Stimulated activated CD8-positive, alpha-beta memory T cell treated with anti-CD3 and anti-CD28 coated beads, Interleukin-7, amount 100 ng/mL, for 4 hours (primary cell): ENCODE measurements around the gene ABCB8.

Experiments
- DNase-seq, 2 donors: peaks; one replicate each; pipeline ENCODE4 v3.0.0-alpha.2; 2020; ENCODE audit warnings: low read depth in 2 of 2

Gene ABCB8

DNA sequence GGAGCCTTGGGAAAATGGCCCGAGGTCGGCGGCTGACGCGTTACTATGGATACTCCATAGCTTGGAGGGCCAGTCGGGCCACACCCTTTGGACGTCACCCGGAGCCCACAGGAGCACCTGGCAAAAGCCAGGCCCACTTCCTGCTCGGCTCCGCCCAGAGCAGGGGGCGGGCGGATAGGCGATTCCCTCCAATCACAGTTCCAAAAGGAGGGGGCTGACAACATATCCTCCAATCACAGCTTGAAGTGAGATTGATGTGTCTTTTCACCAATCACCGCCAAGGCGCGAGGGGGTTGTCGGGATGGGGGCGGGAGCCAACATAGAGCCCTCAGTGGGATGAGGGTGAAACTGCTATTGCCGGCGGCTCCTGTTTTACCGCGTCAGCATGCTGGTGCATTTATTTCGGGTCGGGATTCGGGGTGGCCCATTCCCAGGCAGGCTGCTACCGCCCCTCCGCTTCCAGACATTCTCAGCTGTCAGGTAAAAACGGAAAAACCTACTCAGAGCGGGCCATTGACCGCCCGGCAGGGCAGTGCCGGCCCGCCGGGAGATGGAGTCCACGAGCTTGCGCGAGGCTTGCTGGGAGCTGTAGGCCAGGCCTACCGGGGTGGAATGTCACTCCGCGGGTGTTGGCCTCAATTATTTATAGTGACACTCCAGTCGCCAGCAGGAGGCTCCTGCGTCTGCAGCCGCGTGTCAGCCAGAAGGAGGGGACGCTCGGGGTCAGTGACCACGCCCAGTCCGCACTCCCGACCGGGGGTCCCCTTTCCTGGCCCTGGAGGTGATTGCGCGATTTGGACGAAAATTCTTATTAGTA lies at the start of gene ABCB8:
TSS of gene ABCB8 (plus strand) at position 320 of the 817 bp plus-strand sequence. CDS start at position 386, 66 bp downstream.
- peak; percentile 92 to 99 for DNase-seq

DNA sequence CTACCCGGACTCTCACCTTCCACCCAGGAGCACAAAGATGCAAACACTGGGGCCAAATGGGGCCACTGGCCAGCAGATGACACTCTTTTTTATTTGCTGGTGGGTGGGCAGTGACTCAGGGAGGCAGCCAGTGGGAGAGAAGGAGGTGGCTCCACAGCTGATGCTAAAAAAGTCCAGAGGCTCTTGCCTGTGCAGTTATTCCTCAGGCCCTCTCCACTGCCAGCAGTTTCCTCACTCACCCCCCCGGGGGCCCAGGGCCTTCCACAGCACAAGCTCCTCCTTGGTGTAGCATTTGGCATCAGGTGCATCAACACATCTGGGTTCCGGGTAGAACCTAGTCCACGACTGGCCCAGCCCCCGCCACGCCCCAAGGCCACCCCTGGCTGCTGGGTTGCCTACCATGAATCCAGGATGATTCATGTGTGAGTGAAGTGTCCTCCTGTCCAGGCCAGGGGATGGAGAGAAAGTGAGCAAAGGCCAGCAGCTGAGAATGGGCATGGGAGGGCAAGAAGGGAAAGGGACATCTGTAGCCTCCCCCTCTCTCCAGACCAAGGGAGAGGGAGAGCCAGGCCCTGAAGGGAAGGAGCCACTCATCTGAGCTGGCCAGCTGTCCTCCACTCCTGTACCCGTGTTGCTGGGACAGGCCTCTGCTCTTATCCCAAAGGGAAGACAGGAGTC lies 48.4 kb upstream of the ABCB8 start:
- no peak for DNase-seq

DNA sequence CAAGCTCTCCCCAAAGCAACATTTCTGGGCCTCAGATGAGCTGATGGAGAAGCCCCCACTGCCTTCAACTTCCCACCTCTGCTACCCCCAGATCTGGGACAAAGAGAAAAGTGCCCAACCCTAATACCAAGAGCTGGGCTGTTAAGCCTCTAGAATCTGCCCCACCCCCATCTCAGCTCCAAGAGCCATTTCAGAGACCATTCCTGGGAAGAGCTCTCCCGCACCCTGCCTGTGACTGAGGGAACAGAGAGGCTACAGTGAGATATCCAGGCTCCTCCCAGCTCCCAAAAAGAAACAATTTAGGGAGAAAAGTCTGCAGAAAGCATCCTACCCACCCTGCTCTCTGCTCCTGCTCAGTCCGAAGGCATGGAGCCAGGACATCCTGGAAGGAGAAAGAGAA lies 47.6 kb upstream of the ABCB8 start:
- no peak for DNase-seq

DNA sequence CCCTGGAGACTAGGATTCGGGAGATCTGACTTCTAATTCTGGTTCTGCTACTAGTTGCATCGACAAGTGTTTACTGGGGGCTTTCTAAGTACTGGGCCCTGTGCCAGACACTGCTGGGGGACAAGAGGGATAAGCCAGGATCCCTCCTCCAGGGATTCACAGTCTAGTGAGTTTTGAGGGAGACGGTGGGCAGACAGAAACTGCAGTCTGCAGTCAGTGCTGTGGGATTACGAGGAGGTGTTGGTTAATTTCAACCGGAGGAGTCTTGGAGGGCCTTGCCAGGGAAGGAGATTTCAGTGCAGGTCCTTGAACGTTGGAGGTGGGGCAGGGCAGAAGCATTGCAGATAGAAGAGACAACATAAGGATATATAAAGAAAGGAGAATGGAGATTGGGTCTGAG lies 46.6 kb upstream of the ABCB8 start:
- DNase-seq: no peak

DNA sequence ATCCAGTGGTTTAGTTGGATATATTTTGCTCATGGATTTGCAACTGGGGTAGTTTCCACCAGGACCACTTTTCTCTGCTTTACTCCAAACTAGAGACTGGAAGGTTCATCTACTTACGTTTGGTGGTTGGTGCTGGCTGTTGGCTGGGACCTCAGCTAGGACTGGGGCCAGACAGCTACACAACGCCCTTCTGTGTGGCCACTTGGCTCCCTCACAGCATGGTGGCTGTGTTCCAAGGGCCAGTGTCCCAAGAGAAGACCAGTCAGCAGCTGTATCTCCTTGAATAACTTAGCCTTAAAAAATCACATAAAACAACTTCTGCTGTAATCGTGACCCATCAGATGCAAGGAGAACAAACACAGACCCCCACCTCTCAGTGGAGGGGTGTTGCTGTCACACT lies 45.9 kb upstream of the ABCB8 start:
- DNase-seq: no peak

DNA sequence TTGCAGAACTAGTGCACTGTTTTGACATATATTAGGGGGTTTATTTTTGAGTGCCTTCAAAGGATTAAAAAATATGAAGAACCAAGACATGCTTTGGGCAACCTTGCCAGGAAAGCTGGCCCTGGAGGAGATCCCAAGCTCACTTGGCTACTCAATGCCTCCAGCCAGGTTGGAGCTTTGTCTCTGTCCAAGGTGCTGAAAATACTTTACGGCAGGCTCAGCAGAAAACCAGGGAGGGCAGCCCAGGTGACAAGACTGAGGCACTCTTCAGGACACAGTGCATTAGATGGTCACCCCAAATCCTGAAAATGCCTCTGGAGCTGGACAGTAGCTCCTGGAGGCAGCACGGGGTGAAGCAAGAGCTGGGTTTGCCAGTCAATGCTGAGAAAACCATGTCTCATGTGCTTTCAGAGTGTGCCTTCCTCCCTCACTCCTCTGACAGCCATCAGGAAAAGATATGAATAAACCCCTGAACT lies 44.3 kb upstream of the ABCB8 start:
- no peak for DNase-seq

DNA sequence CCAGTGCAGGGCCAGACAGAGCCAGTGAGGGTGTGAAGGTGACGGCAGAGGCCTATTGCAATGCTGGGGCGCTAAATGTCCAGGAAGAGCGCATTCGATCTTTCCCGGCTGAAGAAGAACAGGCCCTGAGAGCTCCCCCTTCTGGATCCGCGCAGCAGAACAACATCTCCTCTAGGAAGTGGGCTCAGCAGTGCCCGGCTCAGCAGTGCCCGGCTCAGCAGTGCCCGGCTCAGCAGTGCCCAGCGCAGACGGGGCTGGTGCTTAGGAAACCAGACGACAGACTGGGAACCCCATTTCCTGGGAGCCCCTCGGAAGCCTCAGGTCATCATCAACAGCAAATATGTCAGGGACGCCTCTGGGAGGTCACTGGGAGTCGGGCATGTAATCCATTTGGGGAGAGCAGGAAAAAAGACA lies 42.1 kb upstream of the ABCB8 start:
- no peak for DNase-seq

DNA sequence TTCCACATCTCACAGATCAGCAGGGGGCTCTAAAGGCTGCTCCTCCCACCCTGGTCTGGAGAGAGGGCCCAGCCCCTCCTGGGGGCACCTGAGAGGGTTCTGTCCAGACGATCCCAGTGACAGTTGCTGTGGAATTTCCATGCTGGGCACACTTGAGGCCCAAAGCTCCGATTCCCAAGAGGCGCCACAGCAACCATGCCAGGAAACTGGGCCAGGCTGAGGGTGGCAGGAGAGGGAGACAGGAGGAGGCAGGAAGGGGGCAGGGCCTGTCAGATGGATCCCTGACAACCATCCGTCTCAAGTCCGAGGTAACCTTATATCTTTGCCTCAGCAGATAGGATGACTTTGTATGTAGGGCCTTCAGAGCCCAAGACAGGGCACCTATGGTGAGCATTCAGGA lies 41.7 kb upstream of the ABCB8 start:
- no peak for DNase-seq

DNA sequence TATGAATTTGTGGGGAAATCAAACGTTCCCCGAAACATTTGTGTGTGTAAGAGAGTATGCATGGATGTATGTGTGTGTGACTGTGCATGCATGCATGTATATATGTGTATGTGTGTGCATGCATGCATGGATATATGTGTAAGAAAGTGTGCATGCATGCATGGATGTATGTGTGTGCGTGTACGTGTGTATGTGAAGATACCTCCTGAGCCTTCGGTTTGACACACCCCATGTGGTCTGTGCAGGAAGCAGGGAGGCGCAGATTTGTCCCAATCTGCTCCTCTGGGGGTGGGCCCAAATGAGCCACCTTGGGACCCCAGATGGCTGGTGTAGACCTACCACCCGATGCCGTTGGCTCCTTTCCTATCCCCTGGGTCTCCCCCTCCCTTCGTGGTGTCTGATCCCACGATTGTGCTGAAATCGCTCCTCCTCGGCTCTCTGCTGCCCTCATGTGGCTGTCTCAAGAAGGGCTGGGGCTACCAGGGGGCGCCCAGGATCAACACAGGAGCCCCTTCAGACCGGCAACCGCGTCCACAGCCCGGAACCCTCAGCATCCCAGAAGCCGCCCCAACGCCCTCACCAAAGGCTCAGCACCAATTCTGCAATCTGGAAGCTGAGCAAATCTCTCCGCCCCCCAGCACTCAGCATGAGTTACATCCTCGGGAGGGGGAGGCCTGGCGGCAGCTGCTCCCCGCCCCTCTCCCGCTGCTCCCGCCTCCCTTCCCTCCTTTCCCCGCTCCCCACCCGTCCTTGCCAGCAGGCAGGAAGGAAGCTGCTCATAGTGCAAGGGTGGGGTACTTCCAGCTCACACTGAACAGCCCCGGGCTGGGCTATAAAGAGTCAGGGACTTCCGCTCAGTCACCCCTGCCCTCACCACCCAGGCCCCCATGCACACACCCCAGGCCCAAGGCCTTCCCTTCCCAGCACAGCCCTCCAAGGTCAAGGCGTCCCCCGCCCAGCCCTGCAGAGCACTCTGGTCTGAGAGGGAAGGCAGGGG lies 39.7 kb upstream of the ABCB8 start:
- DNase-seq: peak in 1 of 2 donors; percentile 57

DNA sequence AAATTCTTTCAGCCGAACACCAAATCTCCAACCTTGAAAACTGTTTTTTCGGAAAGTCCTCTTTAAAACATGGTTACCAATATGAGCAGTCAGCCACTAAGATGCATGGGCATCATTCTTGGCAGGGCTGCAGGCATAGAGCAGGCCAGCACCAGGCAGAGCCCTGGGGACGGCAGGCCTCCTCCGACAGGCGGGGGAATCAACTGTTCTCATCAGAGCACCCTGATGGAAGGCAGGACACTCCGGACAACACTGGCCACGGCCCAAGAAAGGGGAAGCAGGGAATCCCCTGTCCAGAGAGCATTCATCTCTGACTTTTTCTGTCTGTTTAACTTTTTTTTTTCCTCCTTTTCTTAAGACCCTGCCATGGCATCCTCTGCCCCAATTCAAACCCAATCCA lies 38.8 kb upstream of the ABCB8 start:
- no peak for DNase-seq

DNA sequence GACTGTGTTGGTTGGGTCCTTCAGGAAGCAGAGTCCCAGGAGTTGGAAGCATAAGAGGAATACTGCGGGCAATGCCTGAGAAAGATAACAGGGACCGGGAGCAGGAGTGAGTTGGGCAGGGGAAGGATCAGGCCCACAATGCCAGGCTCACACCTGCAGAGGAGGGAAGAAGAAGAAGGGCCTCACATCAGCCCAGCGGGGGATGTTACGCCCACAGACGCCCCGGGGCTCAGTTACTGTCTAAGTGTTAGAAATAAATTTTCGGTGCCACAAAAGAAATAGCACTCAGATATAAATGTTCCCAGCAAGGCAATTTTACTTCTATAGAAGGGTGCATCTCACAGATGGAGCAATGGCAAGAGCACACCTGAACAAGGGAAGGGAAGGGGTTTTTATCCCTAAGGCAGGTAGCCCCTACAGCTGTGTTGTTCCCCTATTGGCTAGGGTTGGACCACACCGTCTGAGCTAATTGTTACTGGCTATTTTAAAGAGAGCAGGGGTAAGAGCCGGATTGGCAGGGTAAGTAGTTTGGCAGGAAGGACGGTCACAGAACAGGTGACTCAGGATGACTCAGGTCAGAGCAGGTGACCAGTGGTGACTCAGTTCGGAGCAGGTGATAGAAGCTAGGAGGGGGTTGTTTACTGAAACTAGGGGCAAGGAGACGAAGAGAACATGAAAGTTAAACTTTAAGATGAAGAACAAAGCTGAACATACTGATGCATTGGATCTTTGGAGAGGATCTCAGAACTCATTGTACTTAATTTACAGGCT lies 37.6 kb upstream of the ABCB8 start, which contains the start of gene NOS3:
TSS of gene NOS3 (plus strand) at position 602 of the 771 bp plus-strand sequence. CDS start 2,787 bp downstream, outside the sequence.
- no peak for DNase-seq

DNA sequence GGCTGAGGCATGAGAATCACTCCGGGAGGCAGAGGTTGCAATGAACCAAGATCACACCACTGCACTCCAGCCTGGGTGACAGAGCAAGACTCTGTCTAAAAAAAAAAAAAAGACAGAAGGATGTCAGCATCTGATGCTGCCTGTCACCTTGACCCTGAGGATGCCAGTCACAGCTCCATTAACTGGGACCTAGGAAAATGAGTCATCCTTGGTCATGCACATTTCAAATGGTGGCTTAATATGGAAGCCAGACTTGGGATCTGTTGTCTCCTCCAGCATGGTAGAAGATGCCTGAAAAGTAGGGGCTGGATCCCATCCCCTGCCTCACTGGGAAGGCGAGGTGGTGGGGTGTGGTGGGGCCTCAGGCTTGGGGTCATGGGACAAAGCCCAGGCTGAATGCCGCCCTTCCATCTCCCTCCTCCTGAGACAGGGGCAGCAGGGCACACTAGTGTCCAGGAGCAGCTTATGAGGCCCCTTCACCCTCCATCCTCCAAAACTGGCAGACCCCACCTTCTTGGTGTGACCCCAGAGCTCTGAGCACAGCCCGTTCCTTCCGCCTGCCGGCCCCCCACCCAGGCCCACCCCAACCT lies 36.1 kb upstream of the ABCB8 start:
- no peak for DNase-seq

DNA sequence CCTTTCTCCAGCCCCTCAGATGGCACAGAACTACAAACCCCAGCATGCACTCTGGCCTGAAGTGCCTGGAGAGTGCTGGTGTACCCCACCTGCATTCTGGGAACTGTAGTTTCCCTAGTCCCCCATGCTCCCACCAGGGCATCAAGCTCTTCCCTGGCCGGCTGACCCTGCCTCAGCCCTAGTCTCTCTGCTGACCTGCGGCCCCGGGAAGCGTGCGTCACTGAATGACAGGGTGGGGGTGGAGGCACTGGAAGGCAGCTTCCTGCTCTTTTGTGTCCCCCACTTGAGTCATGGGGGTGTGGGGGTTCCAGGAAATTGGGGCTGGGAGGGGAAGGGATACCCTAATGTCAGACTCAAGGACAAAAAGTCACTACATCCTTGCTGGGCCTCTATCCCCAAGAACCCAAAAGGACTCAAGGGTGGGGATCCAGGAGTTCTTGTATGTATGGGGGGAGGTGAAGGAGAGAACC lies 35.4 kb upstream of the ABCB8 start:
- DNase-seq: no peak

DNA sequence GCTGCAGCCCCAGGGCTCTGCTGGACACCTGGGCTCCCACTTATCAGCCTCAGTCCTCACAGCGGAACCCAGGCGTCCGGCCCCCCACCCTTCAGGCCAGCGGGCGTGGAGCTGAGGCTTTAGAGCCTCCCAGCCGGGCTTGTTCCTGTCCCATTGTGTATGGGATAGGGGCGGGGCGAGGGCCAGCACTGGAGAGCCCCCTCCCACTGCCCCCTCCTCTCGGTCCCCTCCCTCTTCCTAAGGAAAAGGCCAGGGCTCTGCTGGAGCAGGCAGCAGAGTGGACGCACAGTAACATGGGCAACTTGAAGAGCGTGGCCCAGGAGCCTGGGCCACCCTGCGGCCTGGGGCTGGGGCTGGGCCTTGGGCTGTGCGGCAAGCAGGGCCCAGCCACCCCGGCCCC lies 34.7 kb upstream of the ABCB8 start:
- DNase-seq: no peak

DNA sequence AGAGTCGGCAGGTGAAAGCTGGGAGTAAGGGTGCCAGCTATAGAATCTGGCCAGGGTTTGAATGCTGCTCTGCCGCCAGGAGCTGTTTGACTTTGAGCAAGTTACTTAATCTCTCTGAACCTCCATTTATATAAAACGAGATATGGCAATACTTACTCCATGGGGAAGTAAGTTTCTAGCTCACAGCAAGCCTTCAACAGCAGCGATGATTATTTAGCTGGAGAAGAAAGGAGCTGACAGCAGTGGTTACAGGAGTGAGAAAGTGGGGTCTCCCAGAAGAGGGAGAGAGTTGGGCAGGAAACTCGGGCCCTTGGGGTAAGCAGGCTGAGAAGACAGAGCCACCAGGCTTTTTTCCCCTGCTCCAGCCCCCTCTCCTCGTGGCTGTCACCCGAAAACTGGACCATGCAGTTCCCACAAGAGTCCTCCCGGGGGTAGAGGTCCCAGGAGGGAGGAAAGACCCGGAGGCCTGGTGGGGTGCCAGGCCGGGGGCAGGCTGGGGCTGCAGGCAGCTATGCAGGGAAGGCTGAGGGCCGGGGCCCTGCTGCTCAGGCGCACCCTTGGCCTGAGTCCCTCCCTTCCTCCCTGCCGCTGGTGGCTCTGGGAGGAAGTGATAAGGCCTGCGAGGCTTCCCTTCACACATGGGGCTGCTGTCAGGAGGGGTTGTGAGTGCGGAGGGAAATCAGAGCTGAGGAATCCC lies 34.0 kb upstream of the ABCB8 start:
- no peak for DNase-seq

DNA sequence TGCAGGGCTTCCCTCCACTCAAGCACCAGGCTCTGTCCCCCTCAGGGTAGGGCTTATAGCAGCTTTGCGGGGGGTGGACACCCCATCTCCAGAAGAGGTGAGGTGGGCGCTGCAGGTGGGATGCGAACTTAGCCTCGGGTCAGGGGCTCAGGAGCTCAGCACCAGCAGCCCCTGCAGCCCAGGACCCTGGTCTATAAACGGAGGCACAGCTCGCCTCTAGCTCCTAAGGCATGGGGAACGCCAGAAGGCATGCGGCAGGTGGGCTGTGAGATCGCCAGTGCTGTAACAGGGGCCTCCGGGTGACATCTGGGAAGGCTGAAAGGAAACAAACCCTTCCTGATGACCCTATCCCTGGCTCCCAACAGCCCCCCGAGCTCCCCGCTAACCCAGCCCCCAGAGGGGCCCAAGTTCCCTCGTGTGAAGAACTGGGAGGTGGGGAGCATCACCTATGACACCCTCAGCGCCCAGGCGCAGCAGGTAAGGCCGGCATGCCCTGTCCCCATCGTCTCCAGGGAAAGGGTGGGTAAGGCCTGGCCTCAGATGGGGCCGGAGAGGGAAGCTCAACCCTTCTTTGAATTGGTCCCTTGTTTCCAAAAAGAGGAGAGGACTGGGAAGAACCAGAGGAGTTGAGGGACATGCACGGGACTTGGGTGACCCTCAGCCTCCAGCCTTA lies 33.3 kb upstream of the ABCB8 start:
- DNase-seq: no peak

DNA sequence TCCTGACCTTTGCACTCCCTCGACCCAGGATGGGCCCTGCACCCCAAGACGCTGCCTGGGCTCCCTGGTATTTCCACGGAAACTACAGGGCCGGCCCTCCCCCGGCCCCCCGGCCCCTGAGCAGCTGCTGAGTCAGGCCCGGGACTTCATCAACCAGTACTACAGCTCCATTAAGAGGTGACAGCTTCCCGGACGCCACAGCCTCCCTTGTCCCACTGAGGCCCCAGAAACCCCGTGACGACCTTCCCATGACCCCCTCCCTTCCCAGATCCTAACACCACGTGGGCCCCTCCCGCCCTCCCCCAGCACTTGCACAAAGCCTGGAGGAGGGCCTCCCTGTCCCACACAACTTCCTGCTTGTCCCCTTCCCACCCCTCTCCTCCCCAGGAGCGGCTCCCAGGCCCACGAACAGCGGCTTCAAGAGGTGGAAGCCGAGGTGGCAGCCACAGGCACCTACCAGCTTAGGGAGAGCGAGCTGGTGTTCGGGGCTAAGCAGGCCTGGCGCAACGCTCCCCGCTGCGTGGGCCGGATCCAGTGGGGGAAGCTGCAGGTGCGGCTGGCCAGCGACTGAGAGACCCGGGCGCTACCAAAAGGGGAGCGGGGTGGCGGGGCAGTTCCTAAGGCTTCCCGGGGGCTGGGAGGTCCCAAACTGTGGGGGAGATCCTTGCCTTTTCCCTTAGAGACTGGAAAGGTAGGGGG lies 31.7 kb upstream of the ABCB8 start:
- DNase-seq: no peak

DNA sequence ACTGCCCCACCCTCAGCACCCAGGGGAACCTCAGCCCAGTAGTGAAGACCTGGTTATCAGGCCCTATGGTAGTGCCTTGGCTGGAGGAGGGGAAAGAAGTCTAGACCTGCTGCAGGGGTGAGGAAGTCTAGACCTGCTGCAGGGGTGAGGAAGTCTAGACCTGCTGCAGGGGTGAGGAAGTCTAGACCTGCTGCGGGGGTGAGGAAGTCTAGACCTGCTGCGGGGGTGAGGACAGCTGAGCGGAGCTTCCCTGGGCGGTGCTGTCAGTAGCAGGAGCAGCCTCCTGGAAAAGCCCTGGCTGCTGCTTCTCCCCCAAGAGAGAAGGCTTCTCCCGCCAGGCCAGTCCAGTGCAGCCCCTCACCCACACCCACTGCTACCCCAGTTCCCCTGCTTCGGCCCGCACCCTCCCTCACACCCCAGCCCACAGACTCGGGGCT lies 31.2 kb upstream of the ABCB8 start:
- no peak for DNase-seq

DNA sequence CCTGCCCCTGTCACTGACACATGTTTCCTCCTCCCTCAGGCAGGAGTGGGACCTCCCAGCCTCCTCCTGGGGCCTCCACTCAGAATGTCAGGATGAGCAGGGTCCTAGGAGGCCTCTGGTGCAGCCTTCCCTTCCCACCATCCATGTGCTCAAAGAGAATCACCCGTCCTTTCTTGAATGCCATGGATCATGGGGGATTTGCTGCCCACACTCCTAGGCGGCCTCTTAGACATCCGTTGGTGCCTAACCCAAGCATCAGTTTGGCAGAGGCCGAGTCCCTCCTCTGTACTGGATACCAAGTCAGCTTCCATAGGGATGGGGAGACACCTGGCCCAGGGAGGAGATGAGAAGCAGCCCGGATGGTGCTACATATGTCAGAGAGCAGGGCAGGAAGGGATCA lies 30.4 kb upstream of the ABCB8 start:
- no peak for DNase-seq
